A673 (cell line): ENCODE results near the gene AKR1C1.
"Not testable (repeated sequence)": the region's sequence is repeated elsewhere in the genome, so short reads cannot be mapped to it uniquely, and the experiment has no call there.

Experiments used
- CTCF ChIP-seq: fragments of 300-800, 200-600 bp; sonication (generic); conservative IDR thresholded peaks from 2 replicates; pipeline ENCODE4 v1.5.1; 2017; ENCODE audit warnings: low read depth, mild to moderate bottlenecking, antibody characterized with exemption, low read length, moderate library complexity, mixed read lengths
- EZH2 ChIP-seq: fragments of 200-600 bp; sonication (generic); IDR thresholded peaks from 2 replicates; pipeline ENCODE4 v1.6.1; 2017; ENCODE audit warnings: borderline replicate concordance, low read depth, mild to moderate bottlenecking, mixed read lengths, antibody characterized with exemption, low read length; ENCODE audit not compliant: poor library complexity, severe bottlenecking

- TF ChIP-seq EZH2, CTCF: not testable (repeated sequence)
Measured at GRCh38 chr10:4965763-4966162, 2.5 kb downstream of the AKR1C1 start.
